ENCODE measurements around the gene TIMM10.

GRCh38 chr11:57547854-57548377, 17.4 kb upstream of the TIMM10 start:
- no peak for TF ChIP-seq POLR2A (IDR thresholded peaks at IDR 0.05)
- TF ChIP-seq CTCF (IDR thresholded peaks at IDR 0.05), result no peak
- no peak for TF ChIP-seq EP300 (IDR thresholded peaks at IDR 0.05)

Measured in stomach (tissue), 4 donors.